ENCODE measurements around the gene CPAMD8. TPM values are rescaled to one million over a fixed set of nuclear protein-coding genes. Genes with fewer than 3 reads are reported as not detected.

The CPAMD8 gene
- total RNA-seq, 4 donors from 2014 or later = 0.72 to 8.2 (median 4.0) TPM

GRCh38 chr19:16873594-16873993 is 153.0 kb downstream of the CPAMD8 start:
- Histone ChIP-seq H3K27ac (no peak overlapping the region), H3K27me3 (no peaks in the 10 kb centered on the region), H3K9me3 (no peaks in the 10 kb centered on the region), H3K4me3 (no peak overlapping the region), H3K4me1 (peaks cover 0 to 12% (median 0%) of the 10 kb centered on the region in 3 donors), H3K36me3 (peaks cover 45 to 83% (median 52%) of the 10 kb centered on the region in 3 donors)
- no peak for DNase-seq
- no peak for TF ChIP-seq POLR2A (IDR thresholded peaks at IDR 0.05)
- TF ChIP-seq CTCF (IDR thresholded peaks at IDR 0.05) = no peak
- WGBS, 2 donors = 76 to 88% methylated on average over 2 to 3 of the region's 3 CpGs
- intact Hi-C loops (cut with DNase I) = no loop called here

- peak overlapping the region in 2 of 4 donors; percentile 30 to 63 for H3K27ac ChIP-seq
- H3K4me3 ChIP-seq = no peak overlapping the region
- peaks cover 37 to 83% (median 52%) of the 10 kb centered on the region in 3 donors for H3K36me3 ChIP-seq
- peaks cover 0 to 12% (median 0%) of the 10 kb centered on the region in 3 donors for H3K4me1 ChIP-seq
- TF ChIP-seq CTCF (IDR thresholded peaks at IDR 0.05) = no peak
- TF ChIP-seq POLR2A (IDR thresholded peaks at IDR 0.05) = no peak
- no peaks in the 10 kb centered on the region for H3K27me3 ChIP-seq
- 98% methylated on average over 6 of the region's 21 CpGs; no CpG with 5 or more reads in 1 of the 2 donors for WGBS, 2 donors
- intact Hi-C loops (cut with DNase I) = no loop called here
- H3K9me3 ChIP-seq = no peaks in the 10 kb centered on the region
- DNase-seq = no peak
These were observed 153.9 kb downstream of the CPAMD8 start for GRCh38 chr19:16872728-16873127.

GRCh38 chr19:16871871-16872270 is 154.7 kb downstream of the CPAMD8 start:
- TF ChIP-seq CTCF (IDR thresholded peaks at IDR 0.05) (no peak), POLR2A (IDR thresholded peaks at IDR 0.05) (no peak)
- 66 to 68% methylated on average over 6 to 7 of the region's 7 CpGs for WGBS, 2 donors
- intact Hi-C loops (cut with DNase I) = no loop called here
- H3K27ac ChIP-seq = peak overlapping the region in 3 of 4 donors; percentile 23 to 70 (median 55)
- no peaks in the 10 kb centered on the region for H3K27me3 ChIP-seq
- DNase-seq = no peak
- peaks cover 32 to 83% (median 53%) of the 10 kb centered on the region in 3 donors for H3K36me3 ChIP-seq
- H3K4me3 ChIP-seq = no peak overlapping the region
- H3K9me3 ChIP-seq = no peaks in the 10 kb centered on the region
- H3K4me1 ChIP-seq = peaks cover 0 to 12% (median 0%) of the 10 kb centered on the region in 3 donors

GRCh38 chr19:16869331-16869972 is 157.2 kb downstream of the CPAMD8 start:
- H3K27ac ChIP-seq = no peak overlapping the region
- intact Hi-C loops (cut with DNase I) = no loop called here
- TF ChIP-seq CTCF (IDR thresholded peaks at IDR 0.05) (no peak), POLR2A (IDR thresholded peaks at IDR 0.05) (no peak)
- DNase-seq = no peak
- peaks cover 35 to 96% (median 57%) of the 10 kb centered on the region in 3 donors for H3K36me3 ChIP-seq
- no peaks in the 10 kb centered on the region for H3K9me3 ChIP-seq
- no peak overlapping the region for H3K4me3 ChIP-seq
- H3K27me3 ChIP-seq = no peaks in the 10 kb centered on the region
- 92 to 97% methylated on average over 7 of the region's 30 CpGs for WGBS, 2 donors
- peaks cover 0 to 12% (median 0%) of the 10 kb centered on the region in 3 donors for H3K4me1 ChIP-seq

- Histone ChIP-seq H3K27me3 (no peaks in the 10 kb centered on the region), H3K4me3 (no peak overlapping the region), H3K4me1 (peaks cover 0 to 9% (median 0%) of the 10 kb centered on the region in 3 donors), H3K27ac (no peak overlapping the region), H3K9me3 (no peaks in the 10 kb centered on the region), H3K36me3 (peaks cover 41 to 100% (median 61%) of the 10 kb centered on the region in 3 donors)
- no peak for TF ChIP-seq POLR2A (IDR thresholded peaks at IDR 0.05)
- TF ChIP-seq CTCF (IDR thresholded peaks at IDR 0.05) = no peak
- no peak for DNase-seq
- WGBS, 2 donors = 90 to 99% methylated on average over 12 of the region's 20 CpGs
- intact Hi-C loops (cut with DNase I) = no loop called here
These were observed 158.0 kb downstream of the CPAMD8 start for GRCh38 chr19:16868423-16869130.
